H1 (cell line): ENCODE measurements around the gene LGALS9. TPM values are rescaled to one million over a fixed set of nuclear protein-coding genes. Genes with fewer than 3 reads are reported as not detected.

Experiments
- CTCF ChIA-PET: fragments of 300-600 bp; sonication (Branson Sonifier 250); formaldehyde crosslinking; loops from one replicate; lab custom pipeline; 2021; ENCODE audit not compliant: partially characterized antibody; lab: Charles Lee
- POLR2A ChIA-PET: fragments of 300-600 bp; sonication (Branson Sonifier 250); formaldehyde crosslinking; loops from one replicate; lab custom pipeline; 2021; ENCODE audit warnings: inconsistent platforms; ENCODE audit not compliant: partially characterized antibody; lab: Charles Lee
- DNase-seq, 2 experiments: peaks; one replicate each; pipeline versions ENCODE4 v3.0.0 to v3.0.0-alpha.2; 2010 to 2022; ENCODE audit warnings: low spot score in 2 of 2, low read depth in 1 of 2, mixed read lengths in 1 of 2
- FAIRE-seq: peaks from 2 replicates; lab custom pipeline; 2011; peaks lifted over from hg19 to GRCh38; lab: Jason Lieb, UNC
- H2AFZ ChIP-seq: 2 replicates; pipeline ENCODE4 v1.8.1; 2012; ENCODE audit warnings: low read length, inconsistent platforms
- H2AK5ac ChIP-seq: 2 replicates; pipeline ENCODE4 v1.6.1; 2013; ENCODE audit warnings: low read depth, low read length
- H2BK120ac ChIP-seq: replicated peaks from 2 replicates; pipeline ENCODE3; 2013; ENCODE audit warnings: low read depth, low read length, inconsistent platforms
- H2BK12ac ChIP-seq: 2 replicates; pipeline ENCODE4 v1.6.1; 2013; ENCODE audit warnings: low read depth, low read length
- H2BK15ac ChIP-seq: 2 replicates; pipeline ENCODE4 v1.6.1; 2013; ENCODE audit warnings: low read length
- H2BK20ac ChIP-seq: 2 replicates; pipeline ENCODE4 v1.6.1; 2013; ENCODE audit warnings: low read length
- H2BK5ac ChIP-seq: 2 replicates; pipeline ENCODE4 v1.6.1; 2013; ENCODE audit warnings: low read depth, low read length
- H3K14ac ChIP-seq: 2 replicates; pipeline ENCODE4 v1.6.1; 2013; ENCODE audit warnings: inconsistent platforms; ENCODE audit not compliant: insufficient read length
- H3K18ac ChIP-seq: 2 replicates; pipeline ENCODE4 v1.6.1; 2013; ENCODE audit warnings: low read length; ENCODE audit errors: extremely low read depth
- H3K23ac ChIP-seq: 2 replicates; pipeline ENCODE4 v1.6.1; 2013; ENCODE audit warnings: inconsistent platforms; ENCODE audit not compliant: insufficient read length
- H3K23me2 ChIP-seq: 2 replicates; pipeline ENCODE4 v1.6.1; 2013; ENCODE audit warnings: low read depth, low read length
- H3K27ac ChIP-seq: 2 replicates; pipeline ENCODE4 v1.6.1; 2011; ENCODE audit warnings: low read depth, low read length, inconsistent platforms
- H3K27me3 ChIP-seq, 4 experiments: replicated peaks in 1 of 4; 1 replicate in 1 of 4; 2 replicates in 3 of 4; pipeline versions ENCODE4 v1.6.1 to v1.8.1; 2011 to 2013; ENCODE audit warnings: low read length in 3 of 4, mild to moderate bottlenecking in 3 of 4, inconsistent platforms in 2 of 4, mixed read lengths in 2 of 4, moderate library complexity in 1 of 4; ENCODE audit not compliant: control insufficient read depth in 3 of 4, insufficient read depth in 3 of 4; ENCODE audit errors: extremely low read depth in 1 of 4
- H3K36me3 ChIP-seq, 4 experiments: 2 replicates each; pipeline versions ENCODE4 v1.6.1 to v1.8.1; 2011 to 2013; ENCODE audit warnings: mild to moderate bottlenecking in 4 of 4, low read length in 3 of 4, moderate library complexity in 2 of 4, control low read depth in 1 of 4, inconsistent platforms in 1 of 4; ENCODE audit not compliant: insufficient read depth in 4 of 4, control insufficient read depth in 2 of 4
- H3K4ac ChIP-seq: replicated peaks from 2 replicates; pipeline ENCODE3; 2013; ENCODE audit warnings: low read length, low read depth, mixed read lengths, inconsistent platforms; ENCODE audit not compliant: insufficient read length
- H3K4me1 ChIP-seq, 4 experiments: replicated peaks in 1 of 4; 1 replicate in 1 of 4; 2 replicates in 3 of 4; pipeline versions ENCODE4 v1.6.1 to v1.8.1; 2011 to 2013; ENCODE audit warnings: low read length in 3 of 4, inconsistent platforms in 2 of 4, mixed read lengths in 1 of 4; ENCODE audit not compliant: insufficient read depth in 4 of 4, control insufficient read depth in 3 of 4
- H3K4me2 ChIP-seq, 2 experiments: 2 replicates each; pipeline versions ENCODE4 v1.6.1 to v1.8.1; 2011 to 2013; ENCODE audit warnings: low read depth in 2 of 2, low read length in 2 of 2, control low read depth in 1 of 2, inconsistent platforms in 1 of 2, mild to moderate bottlenecking in 1 of 2; ENCODE audit not compliant: insufficient read depth in 1 of 2
- H3K4me3 ChIP-seq, 4 experiments: fragments of 200-600, 300-600 bp in 1 of 4; sonication (generic), shearing (Covaris generic), sonication (Bioruptor Twin) in 1 of 4; 2 replicates each; pipeline versions ENCODE4 v1.5.1 to v1.8.1; 2011 to 2016; ENCODE audit warnings: low read length in 4 of 4, low read depth in 3 of 4, control low read depth in 2 of 4, inconsistent platforms in 2 of 4, mild to moderate bottlenecking in 2 of 4, mixed read lengths in 1 of 4, moderate library complexity in 1 of 4; ENCODE audit not compliant: insufficient read depth in 2 of 4; ENCODE audit errors: extremely low read depth in 1 of 4
- H3K56ac ChIP-seq: replicated peaks from 2 replicates; pipeline ENCODE3; 2013; ENCODE audit warnings: low read depth, mild to moderate bottlenecking, mixed read lengths, low read length, inconsistent platforms; ENCODE audit not compliant: insufficient read length
- H3K79me1 ChIP-seq: 2 replicates; pipeline ENCODE4 v1.6.1; 2013; ENCODE audit warnings: low read depth, low read length, control low read depth
- H3K79me2 ChIP-seq, 2 experiments: 2 replicates each; pipeline versions ENCODE4 v1.6.1 to v1.8.1; 2012 to 2013; ENCODE audit warnings: low read length in 2 of 2, mild to moderate bottlenecking in 2 of 2, inconsistent platforms in 1 of 2; ENCODE audit not compliant: insufficient read depth in 2 of 2, control insufficient read depth in 1 of 2
- H3K9ac ChIP-seq, 4 experiments: replicated peaks in 1 of 4; 1 replicate in 1 of 4; 2 replicates in 3 of 4; pipeline versions ENCODE4 v1.6.1 to v1.8.1; 2011 to 2013; ENCODE audit warnings: low read depth in 3 of 4, low read length in 3 of 4, control low read depth in 2 of 4, mild to moderate bottlenecking in 2 of 4, moderate library complexity in 2 of 4, inconsistent platforms in 1 of 4; ENCODE audit errors: extremely low read depth in 1 of 4
- H3K9me3 ChIP-seq, 2 experiments: 2 replicates each; pipeline versions ENCODE4 v1.6.1 to v1.8.1; 2012 to 2013; ENCODE audit warnings: mild to moderate bottlenecking in 2 of 2, moderate library complexity in 2 of 2, control low read depth in 1 of 2, inconsistent platforms in 1 of 2, low read depth in 1 of 2, low read length in 1 of 2, mixed read lengths in 1 of 2; ENCODE audit not compliant: insufficient read depth in 2 of 2
- H4K20me1 ChIP-seq, 2 experiments: replicated peaks in 1 of 2; 2 replicates each; pipeline versions ENCODE3 to v1.8.1; 2011 to 2013; ENCODE audit warnings: inconsistent platforms in 2 of 2, low read length in 2 of 2, mild to moderate bottlenecking in 1 of 2; ENCODE audit not compliant: insufficient read depth in 2 of 2, control insufficient read depth in 1 of 2
- H4K5ac ChIP-seq: 2 replicates; pipeline ENCODE4 v1.6.1; 2013; ENCODE audit warnings: low read length, low read depth, mixed read lengths, inconsistent platforms; ENCODE audit not compliant: insufficient read length
- H4K8ac ChIP-seq: 2 replicates; pipeline ENCODE4 v1.8.0; 2013; ENCODE audit warnings: mild to moderate bottlenecking, moderate library complexity, low read length, inconsistent platforms; ENCODE audit not compliant: insufficient read depth; ENCODE audit errors: extremely low read depth
- H4K91ac ChIP-seq: replicated peaks from 2 replicates; pipeline ENCODE3; 2013; ENCODE audit warnings: low read length, mixed read lengths, inconsistent platforms; ENCODE audit not compliant: insufficient read length
- BACH1 ChIP-seq: IDR thresholded peaks from 2 replicates; pipeline ENCODE4 v1.6.1; 2012; ENCODE audit warnings: low read length, improper control_type of control experiment
- CBX8 ChIP-seq: fragments of 300-800, 300-1000 bp; sonication (generic); IDR thresholded peaks from 2 replicates; pipeline ENCODE4 v1.7.1; 2016; ENCODE audit warnings: low read depth, low read length, borderline replicate concordance
- CEBPB ChIP-seq: IDR thresholded peaks from 2 replicates; pipeline ENCODE4 v1.6.1; 2012; ENCODE audit warnings: low read depth, low read length
- EZH2 ChIP-seq: fragments of 200-600 bp; sonication (generic); IDR thresholded peaks from 2 replicates; pipeline ENCODE4 v1.7.1; 2012; ENCODE audit warnings: low read depth, mild to moderate bottlenecking, moderate library complexity, low read length, inconsistent platforms; ENCODE audit not compliant: severe bottlenecking
- JUN ChIP-seq: IDR thresholded peaks from 2 replicates; pipeline ENCODE4 v1.6.1; 2011; ENCODE audit warnings: low read depth, mild to moderate bottlenecking, improper control_type of control experiment, low read length
- POU5F1 ChIP-seq: IDR thresholded peaks from 2 replicates; pipeline ENCODE4 v1.6.1; 2011; ENCODE audit warnings: low read depth, mild to moderate bottlenecking, low read length, moderate library complexity
- SRF ChIP-seq: IDR thresholded peaks from 2 replicates; pipeline ENCODE4 v1.6.1; 2011; ENCODE audit warnings: mild to moderate bottlenecking, low read depth, low read length, moderate library complexity
- WGBS, 2 experiments: shearing (Covaris generic) in 1 of 2; methylation state at CpG; one replicate each; pipeline versions ENCODE4 v1.1.6 to v1.1.7; 2013 to 2015; ENCODE audit warnings: low lambda C conversion rate in 2 of 2, mixed read lengths in 2 of 2, inconsistent platforms in 1 of 2, low coverage in 1 of 2, missing lambda C conversion rate in 1 of 2; ENCODE audit not compliant: insufficient replicate concordance in 2 of 2, insufficient coverage in 1 of 2, insufficient read length in 1 of 2; ENCODE audit errors: extremely low coverage in 1 of 2, missing lambda C conversion rate in 1 of 2; 5-methylcytosine and 5-hydroxymethylcytosine counted together
- polyA plus RNA-seq, 7 experiments: library from polyadenylated mRNA; depleted of rRNA in 3 of 7; stranded (reverse) in 5 of 7; unstranded in 2 of 7; fragments of >200 nt in 5 of 7; fragments of 200-250 nt in 2 of 7; gene quantifications; 1 replicate in 5 of 7; 2 replicates in 1 of 7; 4 replicates in 1 of 7; pipeline versions ENCODE4 v1.2.1 to v1.2.3, GENCODE V29; 2011 to 2013; ENCODE audit warnings: missing spikeins in 2 of 7, mixed read lengths in 2 of 7
- total RNA-seq: library from RNA; stranded (reverse); fragmentation: NEBNext Ultra II Directional; extraction: Animal tissue kit (Norgen Biotek cat#: 25700); gene quantifications from 2 replicates; pipeline ENCODE4 v1.2.1, GENCODE V29; 2021

The LGALS9 gene
- total and polyA plus RNA-seq, 2 of the 8 experiments (the other 6 are each of a cell fraction or from before 2014, with no cell fraction given), result 0.95 to 1.7 TPM

GRCh38 chr17:27664606-27664965 is 33.6 kb downstream of the LGALS9 start:
- no peak overlapping the region for H3K14ac ChIP-seq
- H3K4ac ChIP-seq, result no peak overlapping the region
- no peaks in the 10 kb centered on the region for H3K79me1 ChIP-seq
- no peak overlapping the region for H3K4me2 ChIP-seq
- 95% methylated on average over 2 of the region's 2 CpGs; no CpG with 5 or more reads in 1 of the 2 experiments for WGBS, 2 experiments
- no peak overlapping the region for H3K9ac ChIP-seq
- no peak overlapping the region for H2AFZ ChIP-seq
- no peaks in the 10 kb centered on the region for H3K9me3 ChIP-seq
- H4K5ac ChIP-seq, result no peak overlapping the region
- ChIA-PET POLR2A (no interaction called here), CTCF (interaction anchor here (1.0 to 18.4 kb wide), 5 partner anchors 9 to 93 kb away, joined by 4 to 338 read pairs (median 40); no protein-coding TSS in a partner anchor)
- no peak overlapping the region for H3K18ac ChIP-seq
- no peak overlapping the region for H2BK20ac ChIP-seq
- H2BK120ac ChIP-seq, result no peak overlapping the region
- H2BK15ac ChIP-seq, result no peak overlapping the region
- no peaks in the 10 kb centered on the region for H3K27me3 ChIP-seq
- TF ChIP-seq EZH2 (no peak), SRF (no peak), JUN (no peak), BACH1 (no peak), CEBPB (no peak), CBX8 (no peak), POU5F1 (no peak)
- TF ChIP-seq, all 59 proteins: peak for 0
- Histone ChIP-seq H3K23me2 (no peaks in the 10 kb centered on the region), H2AK5ac (no peak overlapping the region), H4K91ac (no peak overlapping the region), H2BK5ac (no peak overlapping the region), H3K23ac (no peak overlapping the region), H2BK12ac (no peak overlapping the region), H3K36me3 (no peaks in the 10 kb centered on the region), H3K79me2 (no peaks in the 10 kb centered on the region), H3K56ac (no peak overlapping the region), H4K8ac (no peak overlapping the region), H3K4me1 (no peaks in the 10 kb centered on the region), H3K27ac (no peak overlapping the region), H4K20me1 (peaks cover 0 to 2% of the 10 kb centered on the region in 2 experiments), H3K4me3 (no peak overlapping the region)
- FAIRE-seq (no peak), DNase-seq (no peak)
